Measurements from ENCODE around the gene VEPH1.

DNA sequence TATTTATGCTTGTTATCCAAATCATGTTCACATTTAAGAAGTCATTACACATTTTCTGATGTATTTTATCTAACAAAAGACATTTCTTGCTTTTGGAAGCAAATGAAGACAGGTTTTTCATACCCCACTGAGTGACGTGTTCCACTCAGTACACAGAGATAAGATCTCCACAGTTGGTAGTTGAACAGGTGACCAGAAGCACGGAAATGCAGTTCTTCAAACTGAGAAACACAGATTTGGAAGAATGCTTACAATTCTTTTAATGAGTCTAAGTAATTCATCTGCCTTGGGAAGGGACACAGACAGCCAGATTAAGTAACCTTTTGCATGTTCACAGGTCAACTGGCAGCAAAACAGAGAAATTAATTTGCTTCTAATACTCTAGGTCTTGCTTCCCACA lies 43.5 kb downstream of the VEPH1 start:
- TF ChIP-seq POLR2AphosphoS5 (IDR thresholded peaks at IDR 0.05; ENCODE audit: low read depth, low read length) (no peak), EZH2phosphoT487 (IDR thresholded peaks at IDR 0.05; ENCODE audit: borderline replicate concordance, low read depth) (no peak), TCF12 (IDR thresholded peaks at IDR 0.05) (no peak), MXI1 (IDR thresholded peaks at IDR 0.05; ENCODE audit: low read depth, low read length) (no peak), SMC3 (IDR thresholded peaks at IDR 0.05; ENCODE audit: low read depth, low read length) (no peak), RCOR1 (IDR thresholded peaks at IDR 0.05; ENCODE audit: low read length) (no peak), FOXM1 (IDR thresholded peaks at IDR 0.05; ENCODE audit: low read depth) (no peak), TEAD4 (IDR thresholded peaks at IDR 0.05; ENCODE audit: borderline replicate concordance, insufficient read depth) (no peak)
- TF ChIP-seq, protein P1, sequence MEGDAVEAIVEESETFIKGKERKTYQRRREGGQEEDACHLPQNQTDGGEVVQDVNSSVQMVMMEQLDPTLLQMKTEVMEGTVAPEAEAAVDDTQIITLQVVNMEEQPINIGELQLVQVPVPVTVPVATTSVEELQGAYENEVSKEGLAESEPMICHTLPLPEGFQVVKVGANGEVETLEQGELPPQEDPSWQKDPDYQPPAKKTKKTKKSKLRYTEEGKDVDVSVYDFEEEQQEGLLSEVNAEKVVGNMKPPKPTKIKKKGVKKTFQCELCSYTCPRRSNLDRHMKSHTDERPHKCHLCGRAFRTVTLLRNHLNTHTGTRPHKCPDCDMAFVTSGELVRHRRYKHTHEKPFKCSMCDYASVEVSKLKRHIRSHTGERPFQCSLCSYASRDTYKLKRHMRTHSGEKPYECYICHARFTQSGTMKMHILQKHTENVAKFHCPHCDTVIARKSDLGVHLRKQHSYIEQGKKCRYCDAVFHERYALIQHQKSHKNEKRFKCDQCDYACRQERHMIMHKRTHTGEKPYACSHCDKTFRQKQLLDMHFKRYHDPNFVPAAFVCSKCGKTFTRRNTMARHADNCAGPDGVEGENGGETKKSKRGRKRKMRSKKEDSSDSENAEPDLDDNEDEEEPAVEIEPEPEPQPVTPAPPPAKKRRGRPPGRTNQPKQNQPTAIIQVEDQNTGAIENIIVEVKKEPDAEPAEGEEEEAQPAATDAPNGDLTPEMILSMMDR (IDR thresholded peaks at IDR 0.05): no peak
- TF ChIP-seq, protein P2, sequence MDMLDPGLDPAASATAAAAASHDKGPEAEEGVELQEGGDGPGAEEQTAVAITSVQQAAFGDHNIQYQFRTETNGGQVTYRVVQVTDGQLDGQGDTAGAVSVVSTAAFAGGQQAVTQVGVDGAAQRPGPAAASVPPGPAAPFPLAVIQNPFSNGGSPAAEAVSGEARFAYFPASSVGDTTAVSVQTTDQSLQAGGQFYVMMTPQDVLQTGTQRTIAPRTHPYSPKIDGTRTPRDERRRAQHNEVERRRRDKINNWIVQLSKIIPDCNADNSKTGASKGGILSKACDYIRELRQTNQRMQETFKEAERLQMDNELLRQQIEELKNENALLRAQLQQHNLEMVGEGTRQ (IDR thresholded peaks at IDR 0.05; ENCODE audit: borderline replicate concordance, low read depth, low read length): no peak
- TF ChIP-seq, protein P3, sequence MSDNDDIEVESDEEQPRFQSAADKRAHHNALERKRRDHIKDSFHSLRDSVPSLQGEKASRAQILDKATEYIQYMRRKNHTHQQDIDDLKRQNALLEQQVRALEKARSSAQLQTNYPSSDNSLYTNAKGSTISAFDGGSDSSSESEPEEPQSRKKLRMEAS (IDR thresholded peaks at IDR 0.05; ENCODE audit: low read depth): no peak
- TF ChIP-seq, protein P4, sequence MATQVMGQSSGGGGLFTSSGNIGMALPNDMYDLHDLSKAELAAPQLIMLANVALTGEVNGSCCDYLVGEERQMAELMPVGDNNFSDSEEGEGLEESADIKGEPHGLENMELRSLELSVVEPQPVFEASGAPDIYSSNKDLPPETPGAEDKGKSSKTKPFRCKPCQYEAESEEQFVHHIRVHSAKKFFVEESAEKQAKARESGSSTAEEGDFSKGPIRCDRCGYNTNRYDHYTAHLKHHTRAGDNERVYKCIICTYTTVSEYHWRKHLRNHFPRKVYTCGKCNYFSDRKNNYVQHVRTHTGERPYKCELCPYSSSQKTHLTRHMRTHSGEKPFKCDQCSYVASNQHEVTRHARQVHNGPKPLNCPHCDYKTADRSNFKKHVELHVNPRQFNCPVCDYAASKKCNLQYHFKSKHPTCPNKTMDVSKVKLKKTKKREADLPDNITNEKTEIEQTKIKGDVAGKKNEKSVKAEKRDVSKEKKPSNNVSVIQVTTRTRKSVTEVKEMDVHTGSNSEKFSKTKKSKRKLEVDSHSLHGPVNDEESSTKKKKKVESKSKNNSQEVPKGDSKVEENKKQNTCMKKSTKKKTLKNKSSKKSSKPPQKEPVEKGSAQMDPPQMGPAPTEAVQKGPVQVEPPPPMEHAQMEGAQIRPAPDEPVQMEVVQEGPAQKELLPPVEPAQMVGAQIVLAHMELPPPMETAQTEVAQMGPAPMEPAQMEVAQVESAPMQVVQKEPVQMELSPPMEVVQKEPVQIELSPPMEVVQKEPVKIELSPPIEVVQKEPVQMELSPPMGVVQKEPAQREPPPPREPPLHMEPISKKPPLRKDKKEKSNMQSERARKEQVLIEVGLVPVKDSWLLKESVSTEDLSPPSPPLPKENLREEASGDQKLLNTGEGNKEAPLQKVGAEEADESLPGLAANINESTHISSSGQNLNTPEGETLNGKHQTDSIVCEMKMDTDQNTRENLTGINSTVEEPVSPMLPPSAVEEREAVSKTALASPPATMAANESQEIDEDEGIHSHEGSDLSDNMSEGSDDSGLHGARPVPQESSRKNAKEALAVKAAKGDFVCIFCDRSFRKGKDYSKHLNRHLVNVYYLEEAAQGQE (IDR thresholded peaks at IDR 0.05; ENCODE audit: low read depth, low read length): no peak

Data from SK-N-SH (cell line).